WTC11 (cell line): Measurements from ENCODE around the gene CCDC85A. TPM values are rescaled to one million over a fixed set of nuclear protein-coding genes. Genes with fewer than 3 reads are reported as not detected.

Experiments
- ATAC-seq: fragments of 200-7000 bp; cut with Tn5 transposase; 2 replicates; pipeline ENCODE4 v1.10.0; 2021; ENCODE audit warnings: mild to moderate bottlenecking, moderate library complexity
- CTCF ChIA-PET: fragments of 300-600 bp; sonication (Branson Sonifier 250); formaldehyde crosslinking; loops from one replicate; lab custom pipeline; 2021; ENCODE audit warnings: antibody characterized with exemption; lab: Charles Lee
- POLR2A ChIA-PET: fragments of 350-600 bp; sonication (Branson Sonifier 250); formaldehyde crosslinking; loops from one replicate; lab custom pipeline; 2021; ENCODE audit warnings: antibody characterized with exemption; lab: Charles Lee
- DNase-seq: peaks from one replicate; pipeline ENCODE4 v3.0.0; 2021; ENCODE audit warnings: low spot score
- H3K27ac Mint-ChIP-seq: 2 replicates; pipeline ENCODE4 v1.8.0; 2021; ENCODE audit warnings: mixed read lengths
- H3K27me3 Mint-ChIP-seq: 2 replicates; pipeline ENCODE4 v1.8.0; 2021; ENCODE audit warnings: low read depth, mild to moderate bottlenecking, moderate library complexity, mixed read lengths
- H3K36me3 Mint-ChIP-seq: 2 replicates; pipeline ENCODE4 v1.8.0; 2021; ENCODE audit warnings: mixed read lengths
- H3K4me1 Mint-ChIP-seq: 2 replicates; pipeline ENCODE4 v1.8.0; 2022; ENCODE audit warnings: mixed read lengths
- H3K4me3 Mint-ChIP-seq: 2 replicates; pipeline ENCODE4 v1.8.0; 2021; ENCODE audit warnings: mild to moderate bottlenecking, moderate library complexity, mixed read lengths
- H3K9me3 Mint-ChIP-seq: 2 replicates; pipeline ENCODE4 v1.8.0; 2021; ENCODE audit warnings: mixed read lengths
- AR ChIP-seq: fragments of 250-450 bp; sonication (Bioruptor Pico); IDR thresholded peaks from 2 replicates; pipeline ENCODE4 v1.9.0; 2021; ENCODE audit warnings: mild to moderate bottlenecking
- CDX4 ChIP-seq: fragments of 250-450 bp; sonication (Bioruptor Pico); IDR thresholded peaks from 2 replicates; pipeline ENCODE4 v1.9.0; 2021; ENCODE audit warnings: moderate library complexity, mild to moderate bottlenecking, inconsistent platforms, borderline replicate concordance
- CREM ChIP-seq: sonication (generic); formaldehyde crosslinking; IDR thresholded peaks from 2 replicates; pipeline ENCODE4 v1.8.1; 2022; ENCODE audit warnings: mild to moderate bottlenecking, missing genetic modification reagents, moderate library complexity
- E2F5 ChIP-seq: sonication (generic); formaldehyde crosslinking; IDR thresholded peaks from 2 replicates; pipeline ENCODE4 v1.8.1; 2022; ENCODE audit warnings: mild to moderate bottlenecking, moderate library complexity, missing genetic modification reagents
- FOXP1 ChIP-seq: sonication (generic); formaldehyde crosslinking; IDR thresholded peaks from 2 replicates; pipeline ENCODE4 v1.8.0; 2022; ENCODE audit warnings: missing genetic modification reagents, mild to moderate bottlenecking, moderate library complexity, borderline replicate concordance
- JAZF1 ChIP-seq: fragments of 250-450 bp; sonication (Bioruptor Pico); IDR thresholded peaks from 2 replicates; pipeline ENCODE4 v1.9.0; 2021; ENCODE audit warnings: moderate library complexity, mild to moderate bottlenecking, inconsistent platforms
- KAT7 ChIP-seq: sonication (generic); formaldehyde crosslinking; IDR thresholded peaks from 2 replicates; pipeline ENCODE4 v1.8.1; 2023; ENCODE audit warnings: missing genetic modification reagents, mild to moderate bottlenecking, borderline replicate concordance
- MLX ChIP-seq: sonication (generic); formaldehyde crosslinking; IDR thresholded peaks from 2 replicates; pipeline ENCODE4 v1.8.1; 2023; ENCODE audit warnings: mild to moderate bottlenecking, missing genetic modification reagents, moderate library complexity
- NFATC4 ChIP-seq: fragments of 250-450 bp; sonication (Bioruptor Pico); IDR thresholded peaks from 2 replicates; pipeline ENCODE4 v1.9.0; 2021; ENCODE audit warnings: mild to moderate bottlenecking
- NR2C2 ChIP-seq: sonication (generic); formaldehyde crosslinking; IDR thresholded peaks from 2 replicates; pipeline ENCODE4 v1.8.0; 2022; ENCODE audit warnings: mild to moderate bottlenecking, missing genetic modification reagents
- OVOL2 ChIP-seq: fragments of 250-450 bp; sonication (Bioruptor Pico); IDR thresholded peaks from 2 replicates; pipeline ENCODE4 v1.9.0; 2021; ENCODE audit warnings: mild to moderate bottlenecking, borderline replicate concordance
- RELA ChIP-seq: sonication (generic); formaldehyde crosslinking; IDR thresholded peaks from 2 replicates; pipeline ENCODE4 v1.8.1; 2022; ENCODE audit warnings: missing genetic modification reagents, mild to moderate bottlenecking, borderline replicate concordance
- RORB ChIP-seq: fragments of 250-450 bp; sonication (Bioruptor Pico); IDR thresholded peaks from 2 replicates; pipeline ENCODE4 v1.9.0; 2021; ENCODE audit warnings: mild to moderate bottlenecking
- SOX15 ChIP-seq: fragments of 250-450 bp; sonication (Bioruptor Pico); IDR thresholded peaks from 2 replicates; pipeline ENCODE4 v1.9.0; 2021; ENCODE audit warnings: mild to moderate bottlenecking
- STAT6 ChIP-seq: sonication (generic); formaldehyde crosslinking; conservative IDR thresholded peaks from 2 replicates; pipeline ENCODE4 v1.8.1; 2023; ENCODE audit warnings: mild to moderate bottlenecking, low read depth, missing genetic modification reagents, moderate library complexity
- USF1 ChIP-seq: sonication (generic); formaldehyde crosslinking; IDR thresholded peaks from 2 replicates; pipeline ENCODE4 v1.8.0; 2022; ENCODE audit warnings: mild to moderate bottlenecking, missing genetic modification reagents
- ZBTB43 ChIP-seq: sonication (generic); formaldehyde crosslinking; IDR thresholded peaks from 2 replicates; pipeline ENCODE4 v1.8.1; 2023; ENCODE audit warnings: mild to moderate bottlenecking, missing genetic modification reagents
- ZNF263 ChIP-seq: sonication (generic); formaldehyde crosslinking; IDR thresholded peaks from 2 replicates; pipeline ENCODE4 v1.8.1; 2022; ENCODE audit warnings: low read depth, mild to moderate bottlenecking, moderate library complexity, missing genetic modification reagents
- ZNF281 ChIP-seq: sonication (generic); formaldehyde crosslinking; IDR thresholded peaks from 2 replicates; pipeline ENCODE4 v1.8.0; 2023; ENCODE audit warnings: mild to moderate bottlenecking, missing genetic modification reagents
- total RNA-seq: library from RNA; stranded (reverse); gene quantifications from 3 replicates; pipeline ENCODE4 v1.2.3, GENCODE V29; 2021

CCDC85A gene
- total RNA-seq, 1 experiment from 2014 or later, result 0.22 TPM

- TF ChIP-seq ZBTB43 (CRISPR knock-in tag), result no peak
- no peak for TF ChIP-seq FOXP1
- TF ChIP-seq USF1 (CRISPR knock-in tag), result no peak
- no peak for TF ChIP-seq ZNF263
Observed at GRCh38 chr2:56185101-56185581, 1.4 kb downstream of the CCDC85A start (continued).

GRCh38 chr2:56185582-56186046, 1.8 kb downstream of the CCDC85A start:
- peak; percentile 51 for ATAC-seq
- peaks cover 25% of the 10 kb centered on the region for H3K4me1 Mint-ChIP-seq
- ChIA-PET POLR2A (no interaction called here), CTCF (interaction anchor here (1.1 to 2.8 kb wide), 2 partner anchors 31 to 46 kb away, joined by 3 to 17 read pairs; no protein-coding TSS in a partner anchor)
- H3K9me3 Mint-ChIP-seq, result no peaks in the 10 kb centered on the region
- no peak overlapping the region for H3K27ac Mint-ChIP-seq
- H3K4me3 Mint-ChIP-seq, result peak overlapping the region; percentile 75
- DNase-seq, result peak; percentile 46
- peaks cover 98% of the 10 kb centered on the region for H3K27me3 Mint-ChIP-seq
- H3K36me3 Mint-ChIP-seq, result peaks cover 4% of the 10 kb centered on the region
- TF ChIP-seq JAZF1 (CRISPR knock-in tag) (no peak), OVOL2 (CRISPR knock-in tag) (no peak), CREM (CRISPR knock-in tag) (no peak), STAT6 (no peak), E2F5 (CRISPR knock-in tag) (no peak), KAT7 (CRISPR knock-in tag) (no peak), FOXP1 (no peak), AR (CRISPR knock-in tag) (no peak), NFATC4 (CRISPR knock-in tag) (no peak), RELA (CRISPR knock-in tag) (no peak), ZNF281 (CRISPR knock-in tag) (no peak), MLX (CRISPR knock-in tag) (no peak), CDX4 (CRISPR knock-in tag) (no peak), SOX15 (CRISPR knock-in tag) (no peak), RORB (CRISPR knock-in tag) (no peak), NR2C2 (CRISPR knock-in tag) (no peak)
